Transverse colon (tissue), 4 donors: ENCODE data around the gene SEC24B. TPM values are rescaled to one million over a fixed set of nuclear protein-coding genes. Genes with fewer than 3 reads are reported as not detected.

Experiments used
- DNase-seq: peaks from one replicate; pipeline ENCODE4 v3.0.0-alpha.2; 2019
- H3K27ac ChIP-seq, 4 donors: fragments of 200-600 bp; sonication (generic); 2 replicates each; pipeline ENCODE4 v1.5.1; 2016 to 2018; ENCODE audit warnings: inconsistent platforms in 4 of 4
- H3K27me3 ChIP-seq: fragments of 200-600 bp; sonication (generic); 2 replicates; pipeline ENCODE4 v1.5.1; 2017; ENCODE audit warnings: inconsistent platforms
- H3K36me3 ChIP-seq, 4 donors: fragments of 200-600 bp; sonication (generic); 2 replicates each; pipeline ENCODE4 v1.5.1; 2017 to 2019; ENCODE audit warnings: inconsistent platforms in 4 of 4
- H3K4me1 ChIP-seq, 4 donors: fragments of 200-600 bp; sonication (generic); 2 replicates each; pipeline ENCODE4 v1.5.1; 2017 to 2020; ENCODE audit warnings: inconsistent platforms in 4 of 4
- H3K4me3 ChIP-seq, 4 donors: fragments of 200-600 bp; sonication (generic); 1 replicate in 1 of 4; 2 replicates in 3 of 4; pipeline versions ENCODE4 v1.5.1 to v1.6.1; 2017 to 2019; ENCODE audit warnings: inconsistent platforms in 4 of 4
- H3K9me3 ChIP-seq, 2 donors: fragments of 200-600 bp; sonication (generic); 2 replicates each; pipeline ENCODE4 v1.5.1; 2017 to 2019; ENCODE audit warnings: inconsistent platforms in 2 of 2
- EP300 ChIP-seq: sonication (generic); formaldehyde crosslinking; IDR thresholded peaks from one replicate; pipeline ENCODE4 v1.6.1; 2017; ENCODE audit warnings: antibody characterized with exemption, low read depth
- POLR2A ChIP-seq: fragments of 450-650 bp; IDR thresholded peaks from one replicate; pipeline ENCODE4 v1.6.1; 2016; ENCODE audit warnings: antibody characterized with exemption, mild to moderate bottlenecking, moderate library complexity
- POLR2AphosphoS5 ChIP-seq, 3 donors: sonication (generic); formaldehyde crosslinking; IDR thresholded peaks; one replicate each; pipeline ENCODE4 v1.6.1; 2016; ENCODE audit warnings: antibody characterized with exemption in 3 of 3
- WGBS, 2 donors: methylation state at CpG; one replicate each; pipeline ENCODE4 v1.1.5; 2018; ENCODE audit warnings: low coverage in 1 of 2; 5-methylcytosine and 5-hydroxymethylcytosine counted together
- in situ Hi-C, 4 donors: fragments of 200-750 bp; cut with MboI; loops; one replicate each; pipeline versions ENCODE4 v1.15.0 to v1.15.1; 2017; ENCODE audit warnings: low sequenced_read_pairs in 3 of 4, low pct_ligation_motif_present in 1 of 4, low pct_unique_long_range_greater_than_20kb in 1 of 4
- intact Hi-C: fragments of 100-400 bp; cut with DNase I; formaldehyde crosslinking; loops from one replicate; pipeline ENCODE4 v1.15.1; 2023; ENCODE audit warnings: low total_unique reads
- total RNA-seq, 4 donors: library from RNA; depleted of rRNA; stranded (reverse); fragments of >200 nt; gene quantifications; one replicate each; pipeline ENCODE4 v1.1.0, GENCODE V29; 2016
- TF ChIP-seq, protein P1 (sequence below), 5 experiments: fragments of 200-600 bp in 3 of 5; fragments of 450-650 bp in 2 of 5; sonication (generic) in 3 of 5; IDR thresholded peaks; 1 replicate in 2 of 5; 2 replicates in 3 of 5; pipeline ENCODE4 v1.5.1; 2016 to 2017; ENCODE audit warnings: antibody characterized with exemption in 5 of 5, inconsistent platforms in 3 of 5, mild to moderate bottlenecking in 2 of 5, moderate library complexity in 1 of 5

SEC24B gene
- total RNA-seq, 4 donors from 2014 or later = 14.3 to 44.1 (median 35.4) TPM

DNA sequence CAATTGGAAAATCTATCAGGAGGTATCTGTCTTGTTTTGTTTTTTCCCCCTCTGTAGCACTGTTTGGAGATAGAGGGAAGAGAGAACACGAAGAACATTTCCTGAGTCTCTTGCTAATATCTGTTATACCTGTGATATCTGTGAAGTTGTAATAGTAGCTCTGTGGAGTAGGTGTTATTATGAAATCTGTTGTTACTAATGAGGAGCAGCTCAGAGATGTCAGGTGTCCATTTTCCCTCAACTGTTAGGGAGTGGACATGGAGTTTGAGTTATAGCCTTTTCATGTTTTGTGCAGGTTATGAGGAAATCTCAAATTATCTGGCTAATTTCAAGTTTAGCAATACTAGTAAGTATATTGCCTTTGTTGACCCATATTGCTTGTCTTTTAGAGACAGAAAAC, 52.4 kb downstream of the SEC24B start:
- no peak overlapping the region for H3K4me3 ChIP-seq
- intact Hi-C loops = no loop called here
- H3K4me1 ChIP-seq = no peaks in the 10 kb centered on the region
- no peaks in the 10 kb centered on the region for H3K27me3 ChIP-seq
- no peak for DNase-seq
- 90 to 100% methylated on average over 1 of the region's 1 CpG for WGBS, 2 donors
- TF ChIP-seq EP300 = no peak
- no peak for TF ChIP-seq POLR2A
- TF ChIP-seq, protein P1, sequence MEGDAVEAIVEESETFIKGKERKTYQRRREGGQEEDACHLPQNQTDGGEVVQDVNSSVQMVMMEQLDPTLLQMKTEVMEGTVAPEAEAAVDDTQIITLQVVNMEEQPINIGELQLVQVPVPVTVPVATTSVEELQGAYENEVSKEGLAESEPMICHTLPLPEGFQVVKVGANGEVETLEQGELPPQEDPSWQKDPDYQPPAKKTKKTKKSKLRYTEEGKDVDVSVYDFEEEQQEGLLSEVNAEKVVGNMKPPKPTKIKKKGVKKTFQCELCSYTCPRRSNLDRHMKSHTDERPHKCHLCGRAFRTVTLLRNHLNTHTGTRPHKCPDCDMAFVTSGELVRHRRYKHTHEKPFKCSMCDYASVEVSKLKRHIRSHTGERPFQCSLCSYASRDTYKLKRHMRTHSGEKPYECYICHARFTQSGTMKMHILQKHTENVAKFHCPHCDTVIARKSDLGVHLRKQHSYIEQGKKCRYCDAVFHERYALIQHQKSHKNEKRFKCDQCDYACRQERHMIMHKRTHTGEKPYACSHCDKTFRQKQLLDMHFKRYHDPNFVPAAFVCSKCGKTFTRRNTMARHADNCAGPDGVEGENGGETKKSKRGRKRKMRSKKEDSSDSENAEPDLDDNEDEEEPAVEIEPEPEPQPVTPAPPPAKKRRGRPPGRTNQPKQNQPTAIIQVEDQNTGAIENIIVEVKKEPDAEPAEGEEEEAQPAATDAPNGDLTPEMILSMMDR (IDR thresholded peaks at IDR 0.05) = no peak
- TF ChIP-seq POLR2AphosphoS5 (IDR thresholded peaks at IDR 0.05) = no peak
- in situ Hi-C loops = no loop called here
- H3K27ac ChIP-seq = no peak overlapping the region
- H3K36me3 ChIP-seq = peaks cover 0 to 7% (median 3%) of the 10 kb centered on the region in 4 donors
- no peaks in the 10 kb centered on the region for H3K9me3 ChIP-seq

DNA sequence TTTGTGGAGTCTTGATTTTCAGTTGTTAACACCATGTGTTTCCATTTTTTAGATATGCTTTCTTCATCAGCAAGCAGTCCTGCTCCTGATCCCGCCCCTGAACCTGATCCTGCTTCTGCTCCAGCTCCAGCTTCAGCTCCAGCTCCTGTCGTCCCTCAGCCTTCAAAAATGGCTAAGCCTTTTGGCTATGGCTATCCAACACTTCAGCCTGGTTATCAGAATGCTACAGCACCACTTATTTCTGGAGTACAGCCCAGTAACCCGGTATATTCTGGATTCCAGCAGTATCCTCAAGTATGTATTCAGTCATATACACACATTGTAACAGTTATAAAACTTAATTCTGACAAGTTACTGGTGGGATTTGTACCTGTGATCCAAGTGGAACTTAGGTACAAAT, 60.9 kb downstream of the SEC24B start:
- Histone ChIP-seq H3K27me3 (no peaks in the 10 kb centered on the region), H3K27ac (no peak overlapping the region), H3K9me3 (no peaks in the 10 kb centered on the region), H3K36me3 (peaks cover 0 to 48% (median 16%) of the 10 kb centered on the region in 4 donors), H3K4me3 (no peak overlapping the region), H3K4me1 (no peaks in the 10 kb centered on the region)
- in situ Hi-C loops = no loop called here
- WGBS, 2 donors = 88 to 93% methylated on average over 3 of the region's 3 CpGs
- no peak for DNase-seq
- TF ChIP-seq POLR2A = no peak
- TF ChIP-seq, protein P1 (IDR thresholded peaks at IDR 0.05) = no peak
- no peak for TF ChIP-seq POLR2AphosphoS5 (IDR thresholded peaks at IDR 0.05)
- no peak for TF ChIP-seq EP300
- intact Hi-C loops = no loop called here

DNA sequence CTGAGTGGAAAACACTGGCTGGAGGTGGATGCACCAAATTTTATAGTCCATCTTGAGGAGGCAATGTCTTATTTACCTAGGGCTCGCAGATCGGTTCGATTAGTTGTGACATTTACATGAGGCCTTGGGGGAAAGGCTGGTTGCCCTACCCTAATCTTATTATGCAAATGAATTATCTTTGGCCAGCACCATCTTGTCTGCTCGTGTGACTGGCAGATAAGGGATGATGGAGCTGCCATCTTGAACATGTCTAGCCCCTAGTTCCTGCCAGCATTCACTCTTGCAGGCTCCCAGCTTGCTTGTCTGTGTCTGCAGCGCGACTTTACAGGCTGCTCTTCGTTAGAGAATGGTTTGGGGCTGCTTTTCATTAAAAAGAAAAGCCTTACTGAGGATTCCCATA, 61.9 kb downstream of the SEC24B start:
- Histone ChIP-seq H3K4me1 (no peaks in the 10 kb centered on the region), H3K27me3 (no peaks in the 10 kb centered on the region), H3K36me3 (peaks cover 0 to 53% (median 16%) of the 10 kb centered on the region in 4 donors), H3K4me3 (no peak overlapping the region), H3K27ac (no peak overlapping the region), H3K9me3 (no peaks in the 10 kb centered on the region)
- 94 to 99% methylated on average over 7 of the region's 7 CpGs for WGBS, 2 donors
- in situ Hi-C loops (no loop called here), intact Hi-C loops (no loop called here)
- no peak for TF ChIP-seq EP300
- TF ChIP-seq POLR2AphosphoS5 (IDR thresholded peaks at IDR 0.05) = no peak
- TF ChIP-seq POLR2A = no peak
- TF ChIP-seq, protein P1 (IDR thresholded peaks at IDR 0.05) = no peak
- DNase-seq = no peak

DNA sequence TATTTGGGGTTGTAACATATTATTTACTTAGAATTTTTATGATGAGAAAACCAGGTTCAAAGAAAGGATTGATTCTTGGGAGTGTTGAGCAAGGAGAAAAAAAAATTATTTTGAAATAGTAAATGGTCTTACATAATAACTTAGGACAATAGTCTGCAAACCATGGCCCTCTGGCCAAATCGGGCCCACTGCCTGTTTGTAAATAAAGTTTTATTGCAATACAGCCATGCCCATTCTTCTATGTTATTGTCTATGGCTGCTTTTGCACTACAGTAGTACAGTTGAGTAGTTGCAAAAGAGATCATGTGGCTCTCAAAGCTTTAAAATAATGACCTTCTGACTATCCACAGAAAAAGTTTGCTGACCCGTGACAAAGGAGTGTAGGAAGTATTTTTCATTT, 63.3 kb downstream of the SEC24B start:
- no peak for DNase-seq
- Histone ChIP-seq H3K4me3 (no peak overlapping the region), H3K9me3 (no peaks in the 10 kb centered on the region), H3K27me3 (no peaks in the 10 kb centered on the region), H3K27ac (no peak overlapping the region), H3K36me3 (peaks cover 0 to 53% (median 15%) of the 10 kb centered on the region in 4 donors), H3K4me1 (no peaks in the 10 kb centered on the region)
- no peak for TF ChIP-seq EP300
- no peak for TF ChIP-seq POLR2AphosphoS5 (IDR thresholded peaks at IDR 0.05)
- TF ChIP-seq, protein P1 (IDR thresholded peaks at IDR 0.05) = no peak
- no peak for TF ChIP-seq POLR2A
- WGBS, 2 donors = 83 to 92% methylated on average over 2 of the region's 2 CpGs
- intact Hi-C loops = no loop called here
- in situ Hi-C loops = no loop called here
